ENCODE measurements around the gene AHNAK. TPM values are rescaled to one million over a fixed set of nuclear protein-coding genes. Genes with fewer than 3 reads are reported as not detected.

The AHNAK gene
- total RNA-seq, 4 donors from 2014 or later: 1,278 to 2,374 (median 1,866) TPM

GRCh38 chr11:62432695-62433094 is 113.9 kb downstream of the AHNAK start:
- DNase-seq (ENCODE audit: extremely low spot score): no peak
- intact Hi-C loops (cut with DNase I): no loop called here
- H3K27me3 ChIP-seq: no peaks in the 10 kb centered on the region
- peak overlapping the region; percentile 77 to 88 (median 86) for H3K27ac ChIP-seq (replicated peaks in 1 of 4)
- H3K9me3 ChIP-seq: no peaks in the 10 kb centered on the region
- TF ChIP-seq POLR2AphosphoS5 (IDR thresholded peaks at IDR 0.05) (no peak), EP300 (IDR thresholded peaks at IDR 0.05) (no peak), POLR2A (IDR thresholded peaks at IDR 0.05; ENCODE audit: low read depth) (no peak), CTCF (IDR thresholded peaks at IDR 0.05) (no peak)
- no peak overlapping the region for H3K4me3 ChIP-seq
- H3K36me3 ChIP-seq: no peaks in the 10 kb centered on the region
- H3K4me1 ChIP-seq: peaks cover 36 to 78% (median 66%) of the 10 kb centered on the region in 4 donors
- WGBS: 63% methylated on average over 9 of the region's 9 CpGs

GRCh38 chr11:62431171-62431901 is 115.3 kb downstream of the AHNAK start:
- H3K27ac ChIP-seq (replicated peaks in 1 of 4): peak overlapping the region; percentile 77 to 88 (median 86)
- TF ChIP-seq POLR2A (IDR thresholded peaks at IDR 0.05; ENCODE audit: low read depth) (no peak), EP300 (IDR thresholded peaks at IDR 0.05) (no peak)
- peaks cover 36 to 90% (median 70%) of the 10 kb centered on the region in 4 donors for H3K4me1 ChIP-seq
- H3K4me3 ChIP-seq: no peak overlapping the region
- no peaks in the 10 kb centered on the region for H3K27me3 ChIP-seq
- DNase-seq (ENCODE audit: extremely low spot score): no peak
- no peaks in the 10 kb centered on the region for H3K9me3 ChIP-seq
- no peaks in the 10 kb centered on the region for H3K36me3 ChIP-seq
- intact Hi-C loops (cut with DNase I): no loop called here
- 52% methylated on average over 11 of the region's 11 CpGs for WGBS

GRCh38 chr11:62430425-62430824 is 116.2 kb downstream of the AHNAK start:
- intact Hi-C loops (cut with DNase I): no loop called here
- peaks cover 32 to 88% (median 63%) of the 10 kb centered on the region in 4 donors for H3K4me1 ChIP-seq
- TF ChIP-seq POLR2A (IDR thresholded peaks at IDR 0.05; ENCODE audit: low read depth): no peak
- TF ChIP-seq CTCF (IDR thresholded peaks at IDR 0.05): no peak
- no peaks in the 10 kb centered on the region for H3K9me3 ChIP-seq
- no peak overlapping the region for H3K4me3 ChIP-seq
- no peak for DNase-seq (ENCODE audit: extremely low spot score)
- no peaks in the 10 kb centered on the region for H3K36me3 ChIP-seq
- 46% methylated on average over 3 of the region's 3 CpGs for WGBS
- H3K27me3 ChIP-seq: no peaks in the 10 kb centered on the region
- H3K27ac ChIP-seq (replicated peaks in 1 of 4): peak overlapping the region in 3 of 4 donors; percentile 77 to 88 (median 83)

- TF ChIP-seq POLR2AphosphoS5 (IDR thresholded peaks at IDR 0.05) (no peak), POLR2A (IDR thresholded peaks at IDR 0.05; ENCODE audit: low read depth) (no peak), EP300 (IDR thresholded peaks at IDR 0.05) (no peak), CTCF (IDR thresholded peaks at IDR 0.05) (no peak)
- Histone ChIP-seq H3K4me1 (peaks cover 26 to 85% (median 61%) of the 10 kb centered on the region in 4 donors), H3K27me3 (no peaks in the 10 kb centered on the region), H3K9me3 (no peaks in the 10 kb centered on the region), H3K36me3 (no peaks in the 10 kb centered on the region), H3K27ac (replicated peaks in 1 of 4) (no peak overlapping the region), H3K4me3 (no peak overlapping the region)
- no peak for DNase-seq (ENCODE audit: extremely low spot score)
- intact Hi-C loops (cut with DNase I): no loop called here
- 73% methylated on average over 8 of the region's 8 CpGs for WGBS
These were observed 117.6 kb downstream of the AHNAK start for GRCh38 chr11:62428871-62429560.

GRCh38 chr11:62427630-62428233 is 118.9 kb downstream of the AHNAK start:
- no peak overlapping the region for H3K4me3 ChIP-seq
- WGBS: 75% methylated on average over 6 of the region's 6 CpGs
- H3K4me1 ChIP-seq: peaks cover 14 to 73% (median 48%) of the 10 kb centered on the region in 4 donors
- no peaks in the 10 kb centered on the region for H3K36me3 ChIP-seq
- no peak for DNase-seq (ENCODE audit: extremely low spot score)
- peak overlapping the region in 3 of 4 donors; percentile 11 to 43 (median 27) for H3K27ac ChIP-seq (replicated peaks in 1 of 4)
- intact Hi-C loops (cut with DNase I): no loop called here
- H3K27me3 ChIP-seq: no peaks in the 10 kb centered on the region
- TF ChIP-seq EP300 (IDR thresholded peaks at IDR 0.05) (no peak), POLR2A (IDR thresholded peaks at IDR 0.05; ENCODE audit: low read depth) (no peak), POLR2AphosphoS5 (IDR thresholded peaks at IDR 0.05) (no peak), CTCF (IDR thresholded peaks at IDR 0.05) (no peak)
- H3K9me3 ChIP-seq: no peaks in the 10 kb centered on the region

Data from esophagus muscularis mucosa (tissue), 4 donors.